GM21381 (cell line): ENCODE measurements around the gene ADAT2.
"Not testable (repeated sequence)": the region's sequence is repeated elsewhere in the genome, so short reads cannot be mapped to it uniquely, and the experiment has no call there.

Experiments
- ATAC-seq: cut with Tn5 transposase; IDR thresholded peaks from one replicate; pipeline ENCODE4 v1.9.1; 2021; ENCODE audit warnings: mild to moderate bottlenecking, moderate library complexity; ENCODE audit not compliant: unreplicated experiment

ADAT2 gene

DNA sequence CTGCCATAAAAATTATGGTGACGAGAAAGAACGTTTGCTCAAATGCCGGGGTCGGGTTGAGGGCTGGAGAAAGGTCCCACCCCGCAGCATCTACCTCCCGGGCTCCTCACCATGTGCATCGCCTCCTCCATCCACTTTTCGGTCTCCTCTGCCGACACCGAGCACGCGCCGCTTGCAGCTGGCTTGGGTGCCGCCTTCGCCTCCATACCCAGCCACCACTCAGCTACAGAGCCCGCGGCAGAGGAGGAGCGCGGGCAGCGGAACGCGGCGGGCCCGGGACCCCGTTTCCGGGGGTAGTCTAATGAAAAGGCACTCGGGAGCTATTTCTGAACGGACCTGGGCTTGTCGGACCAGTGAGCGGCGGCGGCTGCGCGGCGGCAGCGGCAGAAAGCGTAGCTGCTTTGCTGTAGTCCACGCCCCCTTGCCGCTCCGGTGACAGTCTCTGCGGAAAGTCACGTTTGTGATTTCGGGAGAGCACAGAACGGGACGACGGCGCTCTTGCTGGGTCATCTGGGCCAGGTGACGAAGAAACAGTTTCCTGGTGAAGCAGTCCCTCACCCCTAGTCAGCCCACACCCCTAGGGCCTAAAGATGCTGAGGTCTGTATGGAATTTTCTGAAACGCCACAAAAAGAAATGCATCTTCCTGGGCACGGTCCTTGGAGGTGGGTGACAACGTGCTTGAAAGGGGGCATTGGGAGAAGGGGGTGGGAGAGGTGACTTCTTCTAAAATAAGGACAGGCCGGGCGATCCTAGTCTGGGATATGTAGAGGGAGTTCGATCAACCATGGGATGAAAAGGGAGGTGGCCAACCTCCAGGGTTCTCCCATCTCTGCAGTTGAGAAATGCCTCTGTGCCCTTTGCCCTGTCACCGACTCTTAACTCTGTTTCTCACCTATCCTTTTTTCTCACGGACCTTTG, at the start of gene ADAT2, which contains the start of gene PEX3:
ADAT2 (minus strand) TSS at position 243 of the 919 bp plus-strand sequence; CDS start at position 206, 37 bp downstream.
PEX3 (plus strand) TSS at position 353 of the 919 bp plus-strand sequence; CDS start at position 591, 238 bp downstream.
- ATAC-seq, result peak; percentile 97

DNA sequence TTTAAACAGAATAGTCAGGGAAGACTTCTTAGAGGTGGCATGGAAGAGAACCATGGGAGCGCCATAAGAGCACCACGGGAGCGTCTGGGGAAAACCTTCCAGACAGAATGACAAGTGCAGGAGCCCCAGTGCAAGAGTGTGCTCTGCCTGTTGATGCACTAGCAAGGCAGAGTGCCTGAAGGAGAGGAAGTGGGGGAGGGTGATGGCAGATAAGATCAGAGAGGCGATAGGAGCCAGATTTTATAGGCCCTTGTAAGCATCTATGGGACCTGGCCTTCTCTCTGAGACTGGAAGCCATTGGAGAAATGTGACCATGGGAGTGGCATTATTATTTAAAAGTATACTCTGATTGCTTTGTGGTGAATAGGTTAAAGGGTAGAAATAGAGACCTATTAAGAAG, 47.9 kb upstream of the ADAT2 start:
- ATAC-seq, result no peak

DNA sequence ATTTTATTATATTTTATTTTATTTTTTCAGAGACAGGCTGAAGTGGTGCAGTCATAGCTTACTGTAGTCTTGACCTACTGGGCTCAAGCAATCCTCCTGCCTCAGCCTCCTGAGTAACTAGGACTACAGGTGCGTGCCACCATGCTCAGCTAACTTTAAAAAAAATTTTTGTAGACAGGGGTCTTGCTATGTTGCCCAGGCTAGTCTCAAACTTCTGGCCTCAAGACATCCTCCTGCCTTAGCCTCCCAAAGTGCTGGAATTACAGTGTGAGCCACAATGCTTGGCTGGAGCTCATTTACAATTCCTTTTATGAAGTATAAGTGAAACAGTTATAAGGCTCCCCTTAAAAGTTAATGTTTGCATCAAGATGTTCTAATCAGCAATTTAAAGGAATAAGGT, 46.5 kb upstream of the ADAT2 start:
- no peak for ATAC-seq

DNA sequence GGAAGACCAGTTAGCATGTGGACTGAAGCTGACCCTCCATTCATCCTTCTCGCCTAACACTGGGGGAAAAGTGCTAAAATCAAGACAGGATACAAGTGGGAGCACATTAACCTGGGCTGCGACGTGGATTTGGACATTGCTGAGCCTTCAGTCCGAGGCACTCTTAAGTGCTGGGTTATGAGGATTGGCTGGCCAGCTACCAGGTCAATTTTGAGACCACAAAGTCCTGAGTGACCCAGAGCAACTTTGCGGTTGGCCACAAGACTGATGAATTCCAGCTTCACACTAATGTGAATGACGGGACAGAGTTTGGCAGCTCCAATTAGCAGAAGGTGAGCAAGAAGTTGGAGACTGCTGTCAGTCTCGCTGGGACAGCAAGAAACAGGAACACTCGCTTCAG, 40.3 kb upstream of the ADAT2 start:
- no peak for ATAC-seq

DNA sequence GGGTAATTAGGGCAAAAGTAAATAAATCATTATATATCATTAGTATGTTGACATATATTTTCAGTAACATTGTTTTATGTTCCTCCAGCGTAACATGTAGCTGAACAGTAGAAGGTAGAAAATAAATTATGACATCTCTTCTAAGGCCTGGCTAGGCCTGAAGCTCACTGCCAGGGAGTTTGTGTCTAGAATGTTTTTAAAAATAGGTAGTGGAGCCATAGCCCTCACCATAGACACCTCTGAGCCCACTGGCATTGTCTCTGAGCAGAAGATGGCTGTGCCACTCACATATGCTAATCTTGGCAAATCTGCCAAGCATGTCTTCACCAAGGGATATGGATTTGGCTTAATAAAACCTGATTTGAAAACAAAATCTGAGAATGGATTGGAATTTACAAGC, 39.7 kb upstream of the ADAT2 start:
- ATAC-seq, result no peak

DNA sequence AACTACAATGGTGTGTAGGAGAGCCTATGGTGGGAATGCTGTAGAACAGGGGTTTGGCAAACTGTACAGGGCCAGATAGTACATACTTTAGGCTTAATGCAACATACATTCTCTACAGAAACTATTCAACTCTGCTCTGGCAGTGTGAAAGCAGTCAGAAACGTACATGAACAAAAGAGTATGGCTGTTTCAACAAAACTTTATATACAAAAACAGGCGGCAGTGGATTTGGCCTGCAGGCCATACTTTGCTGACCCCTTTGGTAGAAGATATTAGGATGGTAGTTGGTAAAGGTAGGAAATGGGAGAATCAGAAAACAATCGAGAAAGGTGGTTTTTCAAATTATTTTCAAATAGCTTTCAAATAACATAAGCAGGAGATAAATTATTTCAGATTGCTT, 36.3 kb upstream of the ADAT2 start:
- ATAC-seq, result no peak

DNA sequence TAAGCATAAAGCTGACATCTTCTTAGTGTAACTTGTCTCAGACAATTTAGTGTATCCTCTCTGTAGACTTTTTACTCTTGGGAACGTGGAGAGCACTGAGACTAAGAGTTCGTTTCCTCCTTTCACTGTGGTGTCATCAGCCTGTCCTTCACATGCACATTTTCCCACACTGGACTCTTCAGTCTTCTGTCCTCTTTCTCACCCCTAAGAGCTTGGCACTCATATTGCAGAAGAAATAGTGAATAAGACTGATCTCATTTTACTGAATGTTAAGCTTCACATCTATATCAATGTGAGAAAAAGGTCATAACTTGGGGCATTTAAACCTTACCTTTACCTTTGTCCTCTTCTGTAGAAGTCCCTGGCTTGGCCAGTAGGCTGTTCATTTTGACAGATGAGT, 35.5 kb upstream of the ADAT2 start:
- no peak for ATAC-seq

DNA sequence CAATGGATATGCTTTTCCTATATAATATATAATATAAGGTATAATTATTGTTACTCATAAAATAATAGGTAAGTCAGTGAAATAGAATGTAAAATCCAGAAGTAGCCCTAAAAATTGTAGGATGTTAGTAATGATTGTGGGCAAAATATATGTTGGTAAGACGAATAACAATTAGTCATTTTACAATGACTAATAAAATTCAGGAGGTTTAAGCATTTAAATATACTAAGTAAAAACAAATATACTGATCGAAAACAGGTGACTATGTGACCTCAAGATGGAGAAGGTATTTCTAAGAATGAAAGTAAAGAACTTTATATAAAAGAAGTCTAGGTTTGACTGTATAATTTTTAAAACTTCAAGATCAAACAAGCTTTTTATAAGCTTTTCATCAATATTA, 32.1 kb upstream of the ADAT2 start:
- ATAC-seq, result no peak

DNA sequence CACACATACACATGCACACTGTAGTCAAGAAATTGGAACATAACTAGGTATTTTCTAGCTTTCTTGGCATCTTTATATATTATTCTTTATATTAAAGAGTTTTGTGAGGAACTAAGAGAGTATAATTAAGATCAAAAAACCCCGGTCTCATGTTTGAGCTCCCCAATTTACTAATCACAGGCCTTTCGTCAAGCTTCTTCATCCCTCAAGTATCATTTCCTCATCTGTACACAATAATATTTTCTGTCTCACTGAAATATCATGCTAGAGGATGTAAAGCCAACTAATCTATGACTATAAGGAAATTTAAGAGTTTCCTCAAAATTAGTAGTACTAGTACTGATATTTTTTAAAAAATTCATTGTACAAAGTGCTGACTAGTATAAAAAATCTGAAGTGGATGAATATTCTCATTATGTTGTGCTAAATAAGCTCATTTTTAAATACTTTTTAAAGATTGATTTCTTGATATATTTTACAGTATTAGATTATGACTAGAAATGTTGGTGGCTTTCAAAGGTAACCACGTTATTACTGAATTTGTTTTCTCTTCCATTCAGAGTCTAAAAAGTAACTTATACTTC, 28.1 kb upstream of the ADAT2 start:
- ATAC-seq, result no peak

DNA sequence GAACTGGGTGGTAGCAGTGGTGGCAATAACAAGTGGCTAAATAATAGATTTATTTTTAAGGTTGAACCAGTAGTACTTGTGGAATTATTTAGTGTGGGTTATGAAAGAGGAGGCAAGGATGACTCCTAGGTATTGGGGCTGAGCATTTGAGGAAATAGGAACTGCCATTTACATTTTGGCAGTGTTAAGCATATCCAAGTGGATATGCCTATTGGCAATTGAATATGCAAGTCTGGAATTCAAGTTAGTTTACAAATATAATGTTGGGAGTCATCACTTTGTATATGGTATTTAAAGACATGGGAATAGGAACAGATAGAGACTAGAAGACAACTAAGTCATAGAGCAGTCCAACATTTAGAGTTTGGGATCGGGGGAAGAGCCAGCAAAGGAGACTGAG, 26.1 kb upstream of the ADAT2 start:
- ATAC-seq, result no peak

DNA sequence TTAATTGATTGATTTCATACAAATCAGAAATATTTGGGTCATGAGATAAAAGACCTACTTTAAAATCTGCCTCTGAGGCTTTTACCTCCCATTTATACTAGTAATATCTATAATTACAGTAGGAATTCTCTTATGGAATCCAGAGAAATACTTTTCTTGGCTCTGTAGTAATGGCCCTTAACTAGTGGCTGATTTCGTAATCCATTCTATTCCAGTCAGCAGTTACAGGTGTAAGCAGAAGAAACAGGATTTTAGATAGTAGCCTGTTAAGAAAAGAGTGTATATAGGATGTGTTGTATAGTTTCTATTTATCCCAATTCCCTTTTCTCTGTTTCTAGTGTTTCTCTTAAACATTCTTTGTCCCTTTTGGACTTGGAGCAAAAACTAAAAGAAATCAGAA, 21.3 kb upstream of the ADAT2 start:
- no peak for ATAC-seq

DNA sequence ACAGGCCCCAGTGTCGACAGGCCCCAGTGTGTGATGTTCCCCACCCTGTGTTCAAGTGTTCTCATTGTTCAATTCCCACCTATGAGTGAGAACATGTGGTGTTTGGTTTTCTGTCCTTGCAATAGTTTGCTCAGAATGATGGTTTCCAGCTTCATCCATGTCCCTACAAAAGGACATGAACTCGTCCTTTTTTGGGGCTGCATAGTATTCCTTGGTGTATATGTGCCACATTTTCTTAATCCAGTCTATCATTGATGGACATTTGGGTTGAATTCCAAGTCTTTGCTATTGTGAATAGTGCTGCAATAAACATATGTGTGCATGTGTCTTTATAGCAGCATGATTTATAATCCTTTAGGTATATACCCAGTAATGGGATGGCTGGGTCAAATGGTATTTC, 18.3 kb upstream of the ADAT2 start:
- not testable (repeated sequence) for ATAC-seq

DNA sequence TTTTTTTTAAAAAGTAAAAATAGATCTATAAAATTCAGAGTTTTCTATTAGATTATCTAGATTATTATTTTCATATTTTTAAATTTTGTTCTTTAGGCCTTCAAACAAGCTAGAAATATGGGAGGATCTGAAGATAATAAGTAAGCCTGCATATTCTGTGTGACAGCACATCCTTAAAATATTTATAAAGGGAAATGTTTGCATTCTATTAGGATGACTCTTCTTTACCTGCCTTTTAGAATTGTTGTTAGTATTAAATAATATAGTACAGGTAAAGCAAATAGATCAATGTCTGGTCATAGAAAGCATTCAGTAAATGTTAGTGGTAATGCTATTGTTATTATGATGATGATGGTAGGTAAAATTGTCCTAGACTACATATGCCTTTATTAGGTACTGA, 17.5 kb upstream of the ADAT2 start:
- ATAC-seq, result no peak

DNA sequence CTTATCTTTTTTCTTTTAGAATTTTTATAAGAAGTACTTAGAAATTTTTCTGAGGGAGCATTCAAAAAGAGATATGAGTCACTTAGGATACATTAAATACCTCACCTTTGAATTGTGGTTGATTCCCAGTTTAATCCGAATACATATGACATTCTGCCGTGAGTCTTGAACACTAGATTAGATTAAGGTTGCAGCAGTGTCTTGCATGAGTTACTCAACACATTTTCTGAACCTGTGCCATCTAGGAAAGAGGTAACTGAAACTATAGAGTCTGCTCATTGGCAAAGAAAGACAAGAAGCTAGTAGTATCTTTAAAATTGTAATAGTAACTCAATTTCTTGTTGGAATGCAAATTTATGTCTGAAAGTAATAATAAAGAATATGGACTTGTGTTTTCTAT, 15.1 kb upstream of the ADAT2 start:
- ATAC-seq, result no peak

DNA sequence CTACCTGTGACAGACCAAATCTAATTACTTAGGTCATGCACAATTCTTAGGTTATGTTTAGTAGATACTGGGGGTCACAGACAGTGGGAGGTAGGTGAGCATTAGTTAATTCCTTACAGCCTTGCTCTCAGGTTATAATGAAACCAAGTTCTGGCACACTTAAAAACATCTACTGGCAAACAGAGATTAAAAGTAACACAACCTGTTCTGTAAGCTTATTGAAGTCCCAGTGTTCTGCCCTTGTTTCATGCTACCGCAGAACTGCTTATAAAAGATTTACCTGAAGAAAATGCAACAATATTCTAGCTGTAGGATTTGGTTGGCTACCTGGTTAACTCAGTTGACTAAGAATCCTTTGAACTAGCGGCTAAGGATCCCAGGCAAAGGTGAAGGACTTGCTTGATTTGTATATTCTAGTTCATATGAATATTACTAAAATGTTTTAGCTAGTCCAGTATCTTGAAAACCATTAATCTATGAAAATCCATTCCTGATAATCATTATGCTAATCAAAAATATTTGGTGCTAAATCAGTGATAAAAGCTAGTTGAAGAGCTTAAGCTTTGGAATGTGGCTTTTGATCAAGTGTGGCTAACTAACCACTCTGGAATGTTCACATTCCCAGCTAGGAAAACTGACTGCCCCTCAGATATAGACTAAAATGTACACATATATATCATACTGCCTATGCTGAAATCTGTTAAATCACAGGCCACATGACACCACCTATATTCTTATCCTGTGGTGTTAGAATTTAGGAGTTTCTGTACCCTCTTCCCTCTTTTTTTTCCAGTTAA, 7.3 kb upstream of the ADAT2 start:
- no peak for ATAC-seq

DNA sequence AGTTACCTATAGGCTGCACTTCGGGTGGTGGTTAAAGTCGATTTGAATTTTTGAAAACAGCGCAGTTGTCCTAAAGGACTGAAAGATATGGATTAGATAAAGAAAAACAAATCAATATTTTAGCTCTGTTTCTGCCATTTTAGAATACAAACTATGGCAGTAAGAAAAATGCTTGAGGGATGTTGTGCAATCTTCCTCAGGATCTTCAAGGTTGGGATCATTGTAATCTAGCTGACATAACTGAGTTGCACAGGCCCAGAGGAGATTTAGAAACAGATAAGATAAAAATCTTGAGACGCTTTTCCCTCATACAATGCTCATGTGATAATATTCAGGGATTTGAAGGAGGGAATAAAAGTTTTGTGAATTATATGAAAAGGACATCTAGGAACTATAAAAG, 1.0 kb upstream of the ADAT2 start:
- ATAC-seq, result no peak

DNA sequence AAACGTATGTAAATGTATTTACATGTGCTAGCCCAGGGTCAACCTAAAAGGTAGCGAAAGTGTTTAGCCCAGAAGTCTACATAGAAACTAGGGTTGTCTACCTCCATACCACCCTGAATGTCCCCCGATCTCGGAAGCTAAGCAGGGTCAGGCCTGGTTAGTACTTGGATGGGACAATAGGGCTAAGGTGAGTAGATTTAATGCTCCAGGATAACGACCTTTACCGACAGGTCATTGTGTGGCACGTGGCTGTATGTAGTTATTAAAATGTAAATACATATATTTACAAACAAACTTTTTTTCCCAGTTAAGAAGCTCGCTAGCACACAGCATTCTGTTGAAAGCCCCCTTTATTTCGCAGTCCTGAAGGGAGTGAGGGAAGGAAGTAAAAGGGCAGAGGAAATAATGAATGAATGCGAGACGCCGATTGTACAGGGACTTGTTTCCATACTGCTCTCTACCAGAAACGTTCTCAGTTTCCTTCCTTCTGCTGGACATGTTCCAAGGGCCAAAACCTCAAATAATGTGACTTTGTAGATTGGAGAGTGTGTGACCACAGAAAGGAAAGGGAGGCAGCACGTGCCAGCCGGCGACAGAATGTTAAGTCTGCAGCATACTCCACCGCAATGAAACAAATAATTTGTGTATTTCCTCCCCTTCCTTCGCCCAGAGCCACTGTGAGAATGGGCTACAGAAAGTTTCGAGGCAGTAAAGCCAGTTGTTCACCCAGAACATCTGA, 612 bp downstream of the ADAT2 start:
- ATAC-seq, result peak; percentile 16

DNA sequence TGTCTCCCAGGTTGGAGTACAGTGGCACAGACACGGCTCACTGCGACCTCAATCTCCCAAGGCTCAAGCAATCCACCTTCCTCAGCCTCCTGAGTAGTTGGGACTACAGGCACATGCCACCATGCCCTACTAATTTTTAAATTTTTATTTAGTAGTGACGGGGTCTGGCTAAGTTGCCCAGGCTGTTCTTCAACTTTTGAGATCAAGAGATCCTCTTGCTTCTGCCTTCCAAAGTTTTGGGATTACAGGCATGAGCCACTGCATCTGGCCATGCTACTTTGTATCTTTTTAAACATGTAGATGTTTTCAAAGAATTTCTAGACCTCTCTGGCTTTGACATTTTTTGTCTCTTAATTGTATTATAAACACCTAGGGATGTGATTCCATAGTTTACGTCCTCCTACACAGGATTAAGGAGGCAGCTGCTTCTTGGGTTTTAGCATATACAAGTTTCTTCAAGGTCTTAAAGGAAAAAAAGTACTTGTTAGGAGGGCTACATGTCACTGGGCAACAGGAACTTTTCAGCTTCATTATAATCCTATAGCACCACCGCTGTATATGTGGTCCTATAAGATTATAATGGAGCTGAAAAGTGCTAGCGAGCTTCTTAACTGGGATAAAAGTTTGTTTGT, 1.3 kb downstream of the ADAT2 start:
- ATAC-seq, result no peak

DNA sequence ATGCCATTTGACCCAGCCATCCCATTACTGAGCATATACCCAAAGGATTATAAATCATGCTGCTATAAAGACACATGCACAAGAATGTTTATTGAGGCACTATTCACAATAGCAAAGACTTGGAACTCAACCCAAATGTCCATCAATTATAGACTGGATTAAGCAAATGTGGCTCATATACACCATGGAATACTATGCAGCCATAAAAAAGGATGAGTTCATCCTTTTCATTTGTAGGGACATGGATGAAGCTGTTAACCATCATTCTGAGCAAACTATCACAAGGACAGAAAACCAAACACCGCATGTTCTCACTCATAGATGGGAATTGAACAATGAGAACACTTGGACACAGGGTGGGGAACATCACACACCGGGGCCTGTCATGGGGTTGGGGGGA, 2.6 kb downstream of the ADAT2 start:
- ATAC-seq, result not testable (repeated sequence)

DNA sequence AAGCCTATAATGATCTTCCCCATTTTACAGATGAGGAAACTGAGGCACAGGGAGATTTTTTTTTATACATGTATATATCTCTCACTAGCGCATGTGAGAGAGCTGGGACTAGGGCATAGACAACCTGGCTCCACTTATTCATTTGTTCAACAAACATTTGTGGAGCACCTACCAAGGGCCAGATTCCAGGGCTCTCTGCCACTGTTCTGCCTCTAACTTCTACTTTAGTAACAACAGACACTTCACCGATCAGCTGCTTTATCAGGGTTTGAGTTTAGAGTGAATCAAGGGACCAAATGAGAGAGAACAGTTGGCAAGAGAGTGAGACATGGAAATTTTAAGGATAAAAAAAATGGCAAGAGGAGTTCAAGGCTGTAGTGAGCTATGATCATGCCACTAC, 7.4 kb downstream of the ADAT2 start:
- ATAC-seq, result no peak
